H1 (cell line): ENCODE results near the gene TLCD5. TPM values are rescaled to one million over a fixed set of nuclear protein-coding genes. Genes with fewer than 3 reads are reported as not detected.

Experiments
- CBX8 ChIP-seq: fragments of 300-800, 300-1000 bp; sonication (generic); IDR thresholded peaks from 2 replicates; pipeline ENCODE4 v1.7.1; 2016; ENCODE audit warnings: low read depth, low read length, borderline replicate concordance
- EGR1 ChIP-seq: IDR thresholded peaks from 2 replicates; pipeline ENCODE4 v1.6.1; 2011; ENCODE audit warnings: low read depth, low read length, borderline replicate concordance
- HDAC2 ChIP-seq, 2 experiments: fragments of 300-600 bp in 1 of 2; sonication (generic) in 1 of 2; IDR thresholded peaks; 2 replicates each; pipeline ENCODE4 v1.6.1; 2011 to 2012; ENCODE audit warnings: low read depth in 2 of 2, low read length in 2 of 2, mild to moderate bottlenecking in 2 of 2, moderate library complexity in 2 of 2, borderline replicate concordance in 1 of 2, inconsistent platforms in 1 of 2
- JUN ChIP-seq: IDR thresholded peaks from 2 replicates; pipeline ENCODE4 v1.6.1; 2011; ENCODE audit warnings: low read depth, mild to moderate bottlenecking, improper control_type of control experiment, low read length
- RFX5 ChIP-seq: IDR thresholded peaks from 2 replicates; pipeline ENCODE4 v1.6.1; 2011; ENCODE audit warnings: low read depth, low read length, improper control_type of control experiment, borderline replicate concordance
- SIX5 ChIP-seq: IDR thresholded peaks from 2 replicates; pipeline ENCODE4 v1.6.1; 2011; ENCODE audit warnings: mild to moderate bottlenecking, low read depth, low read length
- polyA plus RNA-seq, 7 experiments: library from polyadenylated mRNA; depleted of rRNA in 3 of 7; stranded (reverse) in 5 of 7; unstranded in 2 of 7; fragments of >200 nt in 5 of 7; fragments of 200-250 nt in 2 of 7; gene quantifications; 1 replicate in 5 of 7; 2 replicates in 1 of 7; 4 replicates in 1 of 7; pipeline versions ENCODE4 v1.2.1 to v1.2.3, GENCODE V29; 2011 to 2013; ENCODE audit warnings: missing spikeins in 2 of 7, mixed read lengths in 2 of 7
- total RNA-seq: library from RNA; stranded (reverse); fragmentation: NEBNext Ultra II Directional; extraction: Animal tissue kit (Norgen Biotek cat#: 25700); gene quantifications from 2 replicates; pipeline ENCODE4 v1.2.1, GENCODE V29; 2021
- TF ChIP-seq, protein P1 (sequence below): fragments of 300-600 bp; sonication (generic); IDR thresholded peaks from 2 replicates; pipeline ENCODE4 v1.7.1; 2012; ENCODE audit warnings: low read length, moderate library complexity, mild to moderate bottlenecking, inconsistent platforms; ENCODE audit not compliant: insufficient replicate concordance

The TLCD5 gene
- total and polyA plus RNA-seq, 2 of the 8 experiments (the other 6 are each of a cell fraction or from before 2014, with no cell fraction given): 9.5 to 10.1 TPM

DNA sequence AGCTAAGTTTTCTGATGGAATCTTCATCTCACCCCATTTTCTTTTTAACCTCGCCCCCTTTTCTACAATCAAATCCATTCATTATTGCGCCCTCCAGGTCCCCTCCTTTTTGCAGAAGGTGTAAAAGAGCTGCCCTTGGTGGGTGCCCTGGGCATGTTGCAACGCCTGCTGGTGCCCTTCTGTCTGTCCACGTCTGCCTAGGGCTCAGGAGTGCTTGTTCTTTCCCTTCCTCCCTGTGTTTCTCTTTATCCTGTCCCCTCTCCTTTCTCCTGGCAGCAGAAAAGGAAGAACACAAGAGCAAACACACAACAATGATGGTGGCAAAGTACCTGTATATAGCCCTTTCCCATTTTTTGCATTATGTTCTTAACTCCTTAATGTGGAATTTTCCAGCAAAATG lies 6.2 kb upstream of the TLCD5 start (continued):
- TF ChIP-seq, protein P1, sequence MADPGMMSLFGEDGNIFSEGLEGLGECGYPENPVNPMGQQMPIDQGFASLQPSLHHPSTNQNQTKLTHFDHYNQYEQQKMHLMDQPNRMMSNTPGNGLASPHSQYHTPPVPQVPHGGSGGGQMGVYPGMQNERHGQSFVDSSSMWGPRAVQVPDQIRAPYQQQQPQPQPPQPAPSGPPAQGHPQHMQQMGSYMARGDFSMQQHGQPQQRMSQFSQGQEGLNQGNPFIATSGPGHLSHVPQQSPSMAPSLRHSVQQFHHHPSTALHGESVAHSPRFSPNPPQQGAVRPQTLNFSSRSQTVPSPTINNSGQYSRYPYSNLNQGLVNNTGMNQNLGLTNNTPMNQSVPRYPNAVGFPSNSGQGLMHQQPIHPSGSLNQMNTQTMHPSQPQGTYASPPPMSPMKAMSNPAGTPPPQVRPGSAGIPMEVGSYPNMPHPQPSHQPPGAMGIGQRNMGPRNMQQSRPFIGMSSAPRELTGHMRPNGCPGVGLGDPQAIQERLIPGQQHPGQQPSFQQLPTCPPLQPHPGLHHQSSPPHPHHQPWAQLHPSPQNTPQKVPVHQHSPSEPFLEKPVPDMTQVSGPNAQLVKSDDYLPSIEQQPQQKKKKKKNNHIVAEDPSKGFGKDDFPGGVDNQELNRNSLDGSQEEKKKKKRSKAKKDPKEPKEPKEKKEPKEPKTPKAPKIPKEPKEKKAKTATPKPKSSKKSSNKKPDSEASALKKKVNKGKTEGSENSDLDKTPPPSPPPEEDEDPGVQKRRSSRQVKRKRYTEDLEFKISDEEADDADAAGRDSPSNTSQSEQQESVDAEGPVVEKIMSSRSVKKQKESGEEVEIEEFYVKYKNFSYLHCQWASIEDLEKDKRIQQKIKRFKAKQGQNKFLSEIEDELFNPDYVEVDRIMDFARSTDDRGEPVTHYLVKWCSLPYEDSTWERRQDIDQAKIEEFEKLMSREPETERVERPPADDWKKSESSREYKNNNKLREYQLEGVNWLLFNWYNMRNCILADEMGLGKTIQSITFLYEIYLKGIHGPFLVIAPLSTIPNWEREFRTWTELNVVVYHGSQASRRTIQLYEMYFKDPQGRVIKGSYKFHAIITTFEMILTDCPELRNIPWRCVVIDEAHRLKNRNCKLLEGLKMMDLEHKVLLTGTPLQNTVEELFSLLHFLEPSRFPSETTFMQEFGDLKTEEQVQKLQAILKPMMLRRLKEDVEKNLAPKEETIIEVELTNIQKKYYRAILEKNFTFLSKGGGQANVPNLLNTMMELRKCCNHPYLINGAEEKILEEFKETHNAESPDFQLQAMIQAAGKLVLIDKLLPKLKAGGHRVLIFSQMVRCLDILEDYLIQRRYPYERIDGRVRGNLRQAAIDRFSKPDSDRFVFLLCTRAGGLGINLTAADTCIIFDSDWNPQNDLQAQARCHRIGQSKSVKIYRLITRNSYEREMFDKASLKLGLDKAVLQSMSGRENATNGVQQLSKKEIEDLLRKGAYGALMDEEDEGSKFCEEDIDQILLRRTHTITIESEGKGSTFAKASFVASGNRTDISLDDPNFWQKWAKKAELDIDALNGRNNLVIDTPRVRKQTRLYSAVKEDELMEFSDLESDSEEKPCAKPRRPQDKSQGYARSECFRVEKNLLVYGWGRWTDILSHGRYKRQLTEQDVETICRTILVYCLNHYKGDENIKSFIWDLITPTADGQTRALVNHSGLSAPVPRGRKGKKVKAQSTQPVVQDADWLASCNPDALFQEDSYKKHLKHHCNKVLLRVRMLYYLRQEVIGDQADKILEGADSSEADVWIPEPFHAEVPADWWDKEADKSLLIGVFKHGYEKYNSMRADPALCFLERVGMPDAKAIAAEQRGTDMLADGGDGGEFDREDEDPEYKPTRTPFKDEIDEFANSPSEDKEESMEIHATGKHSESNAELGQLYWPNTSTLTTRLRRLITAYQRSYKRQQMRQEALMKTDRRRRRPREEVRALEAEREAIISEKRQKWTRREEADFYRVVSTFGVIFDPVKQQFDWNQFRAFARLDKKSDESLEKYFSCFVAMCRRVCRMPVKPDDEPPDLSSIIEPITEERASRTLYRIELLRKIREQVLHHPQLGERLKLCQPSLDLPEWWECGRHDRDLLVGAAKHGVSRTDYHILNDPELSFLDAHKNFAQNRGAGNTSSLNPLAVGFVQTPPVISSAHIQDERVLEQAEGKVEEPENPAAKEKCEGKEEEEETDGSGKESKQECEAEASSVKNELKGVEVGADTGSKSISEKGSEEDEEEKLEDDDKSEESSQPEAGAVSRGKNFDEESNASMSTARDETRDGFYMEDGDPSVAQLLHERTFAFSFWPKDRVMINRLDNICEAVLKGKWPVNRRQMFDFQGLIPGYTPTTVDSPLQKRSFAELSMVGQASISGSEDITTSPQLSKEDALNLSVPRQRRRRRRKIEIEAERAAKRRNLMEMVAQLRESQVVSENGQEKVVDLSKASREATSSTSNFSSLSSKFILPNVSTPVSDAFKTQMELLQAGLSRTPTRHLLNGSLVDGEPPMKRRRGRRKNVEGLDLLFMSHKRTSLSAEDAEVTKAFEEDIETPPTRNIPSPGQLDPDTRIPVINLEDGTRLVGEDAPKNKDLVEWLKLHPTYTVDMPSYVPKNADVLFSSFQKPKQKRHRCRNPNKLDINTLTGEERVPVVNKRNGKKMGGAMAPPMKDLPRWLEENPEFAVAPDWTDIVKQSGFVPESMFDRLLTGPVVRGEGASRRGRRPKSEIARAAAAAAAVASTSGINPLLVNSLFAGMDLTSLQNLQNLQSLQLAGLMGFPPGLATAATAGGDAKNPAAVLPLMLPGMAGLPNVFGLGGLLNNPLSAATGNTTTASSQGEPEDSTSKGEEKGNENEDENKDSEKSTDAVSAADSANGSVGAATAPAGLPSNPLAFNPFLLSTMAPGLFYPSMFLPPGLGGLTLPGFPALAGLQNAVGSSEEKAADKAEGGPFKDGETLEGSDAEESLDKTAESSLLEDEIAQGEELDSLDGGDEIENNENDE: no peak
- TF ChIP-seq SIX5 (no peak), RFX5 (no peak), JUN (no peak), CBX8 (no peak), EGR1 (no peak), HDAC2 (IDR thresholded peaks at IDR 0.05; ENCODE audit: borderline replicate concordance in 1 of 2, low read depth in 2 of 2, low read length in 2 of 2) (no peak)
